ENCODE measurements around the gene KLF15. TPM values are rescaled to one million over a fixed set of nuclear protein-coding genes. Genes with fewer than 3 reads are reported as not detected.

KLF15 gene
- total RNA-seq = 1 to 10 TPM in 1 of 2 donors, under 1 TPM in 1; 0.44 to 1.0 TPM

DNA sequence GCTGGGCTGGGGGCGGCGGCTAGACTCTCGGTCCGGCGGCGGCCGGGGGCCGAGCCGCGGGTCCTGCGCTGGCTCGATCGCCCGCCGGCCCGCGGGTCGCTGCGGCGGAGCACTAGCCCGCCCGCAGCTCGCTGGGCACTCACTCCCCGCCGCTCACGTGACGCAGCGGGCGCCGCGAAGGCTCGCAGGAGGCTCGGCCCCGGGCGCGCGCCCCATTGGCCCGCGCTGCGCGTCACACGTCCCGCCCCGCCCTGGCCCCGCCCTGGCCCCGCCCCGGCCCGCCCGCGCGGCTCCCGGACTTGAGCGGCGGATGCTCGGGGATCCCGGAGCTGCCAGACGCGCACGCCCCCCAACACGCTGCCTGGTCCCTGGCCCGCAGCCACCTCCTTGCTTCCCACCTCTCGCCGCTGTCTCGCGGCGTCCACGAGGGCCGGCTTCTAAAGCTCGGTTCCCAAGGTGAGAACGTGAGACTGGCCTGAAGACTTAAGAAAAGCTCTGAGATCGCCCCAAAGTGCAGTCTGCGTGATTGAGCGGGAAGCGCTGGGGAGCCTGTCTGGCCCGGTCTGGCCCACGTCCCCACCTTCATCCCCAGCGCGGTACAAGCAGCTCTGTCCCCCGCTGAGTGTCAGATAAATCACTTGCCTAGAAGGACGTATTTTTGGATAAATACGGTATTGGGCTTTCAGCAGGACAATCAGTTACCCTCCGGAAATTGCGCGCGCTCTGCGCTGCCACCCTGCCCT, at the start of gene KLF15:
Gene KLF15 (minus strand): TSS at position 114 of the 743 bp plus-strand sequence. CDS start 4,486 bp downstream, outside the sequence.
- Mint-ChIP-seq H3K4me1 (ENCODE audit: low read depth) (peaks cover 16% of the 10 kb centered on the region), H3K9me3 (no peaks in the 10 kb centered on the region), H3K27ac (no peak within 1 kb of the TSS), H3K4me3 (peak within 1 kb of the TSS; percentile 86 to 87), H3K36me3 (ENCODE audit: insufficient read depth in 2 of 2) (peaks cover 2% of the 10 kb centered on the region in 2 donors), H3K27me3 (ENCODE audit: low read depth) (peaks cover 57% of the 10 kb centered on the region)
- peak; percentile 80 to 86 for DNase-seq
- ATAC-seq (replicated peaks in 1 of 2) = peak; percentile 94 to 95

DNA sequence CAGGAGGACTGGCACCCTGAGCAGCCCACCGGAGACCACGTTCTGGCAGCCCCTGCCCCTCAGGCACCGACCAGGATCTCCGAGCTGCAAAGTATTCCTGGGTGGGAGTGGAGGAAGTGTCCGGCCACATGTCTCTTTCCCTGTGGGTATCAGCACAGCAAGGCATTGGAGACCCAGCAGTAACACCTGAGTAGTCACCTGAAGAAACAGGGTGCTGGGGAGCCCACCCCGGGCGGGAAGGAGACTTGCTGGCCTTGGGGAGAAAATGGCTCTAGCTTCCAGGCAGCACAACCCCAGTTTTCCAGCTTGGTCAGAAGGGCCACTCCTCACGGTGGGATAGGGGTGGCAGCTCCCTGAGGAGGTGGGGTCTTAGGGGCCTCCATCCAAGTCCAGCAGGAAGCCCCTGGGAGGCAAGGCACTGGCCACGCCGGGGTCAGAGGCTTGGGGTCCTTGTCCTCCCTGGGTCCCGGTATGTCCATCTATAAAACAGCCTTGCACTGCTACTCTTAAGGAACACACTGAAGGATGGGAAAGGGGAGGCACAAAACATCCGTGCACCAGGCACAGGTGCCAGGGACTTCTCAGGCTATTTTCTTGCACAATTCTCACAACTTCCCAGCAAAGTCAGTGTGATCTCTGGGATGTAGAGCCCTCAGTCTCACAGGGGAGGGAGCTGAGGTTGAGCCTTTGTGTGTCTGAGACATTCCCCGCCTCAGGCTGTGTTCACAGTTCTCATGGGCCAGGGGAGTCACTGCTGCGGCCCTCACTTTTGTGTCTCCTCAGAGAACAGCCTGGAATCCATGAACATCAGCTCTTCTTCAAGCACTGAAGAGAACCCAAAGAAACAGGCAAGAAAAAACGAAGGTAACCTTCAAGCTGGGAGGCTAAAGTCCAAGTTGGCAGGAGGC, 49.4 kb upstream of the KLF15 start:
- Mint-ChIP-seq H3K27me3 (ENCODE audit: low read depth) (peaks cover 38% of the 10 kb centered on the region), H3K27ac (no peak overlapping the region), H3K4me1 (ENCODE audit: low read depth) (no peaks in the 10 kb centered on the region), H3K4me3 (no peak overlapping the region), H3K36me3 (ENCODE audit: insufficient read depth in 2 of 2) (no peaks in the 10 kb centered on the region), H3K9me3 (peaks cover 0 to 3% of the 10 kb centered on the region in 2 donors)
- no peak for DNase-seq
- no peak for ATAC-seq (replicated peaks in 1 of 2)

DNA sequence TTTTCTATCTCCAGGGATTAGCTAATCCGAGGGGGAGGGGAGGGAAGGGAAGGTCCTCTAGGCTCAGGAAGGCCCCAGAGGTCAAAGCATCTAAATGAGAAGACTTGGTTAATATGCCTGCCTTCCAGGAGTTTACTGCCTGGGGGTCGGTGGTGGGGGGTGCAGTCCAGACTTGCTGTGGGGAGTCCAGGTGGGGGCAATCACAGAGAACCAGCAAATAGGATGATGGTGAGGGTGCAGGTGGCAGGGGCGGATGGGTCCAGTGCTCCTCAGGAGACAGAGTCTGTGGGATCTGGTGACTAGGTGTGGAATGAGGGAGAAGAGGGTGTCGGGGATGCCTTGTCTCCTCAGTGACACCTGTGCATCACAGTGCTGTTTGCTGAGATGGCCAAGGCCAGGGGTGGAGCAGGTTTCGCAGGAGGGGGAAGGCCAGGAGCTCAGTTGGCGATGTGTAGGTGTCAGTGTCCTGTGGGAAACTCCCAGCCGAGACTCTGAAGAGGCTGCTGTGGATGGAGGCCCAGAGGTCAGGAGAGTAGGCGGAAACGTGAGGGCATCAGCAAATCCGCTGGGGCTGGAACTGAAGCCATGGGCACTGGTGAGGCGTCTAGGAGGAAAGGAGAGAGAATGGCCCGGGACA, 45.6 kb upstream of the KLF15 start:
- no peaks in the 10 kb centered on the region for H3K36me3 Mint-ChIP-seq (ENCODE audit: insufficient read depth in 2 of 2)
- no peaks in the 10 kb centered on the region for H3K4me1 Mint-ChIP-seq (ENCODE audit: low read depth)
- DNase-seq = no peak
- no peak overlapping the region for H3K4me3 Mint-ChIP-seq
- H3K9me3 Mint-ChIP-seq = no peaks in the 10 kb centered on the region
- no peak overlapping the region for H3K27ac Mint-ChIP-seq
- H3K27me3 Mint-ChIP-seq (ENCODE audit: low read depth) = peaks cover 8% of the 10 kb centered on the region
- no peak for ATAC-seq (replicated peaks in 1 of 2)

DNA sequence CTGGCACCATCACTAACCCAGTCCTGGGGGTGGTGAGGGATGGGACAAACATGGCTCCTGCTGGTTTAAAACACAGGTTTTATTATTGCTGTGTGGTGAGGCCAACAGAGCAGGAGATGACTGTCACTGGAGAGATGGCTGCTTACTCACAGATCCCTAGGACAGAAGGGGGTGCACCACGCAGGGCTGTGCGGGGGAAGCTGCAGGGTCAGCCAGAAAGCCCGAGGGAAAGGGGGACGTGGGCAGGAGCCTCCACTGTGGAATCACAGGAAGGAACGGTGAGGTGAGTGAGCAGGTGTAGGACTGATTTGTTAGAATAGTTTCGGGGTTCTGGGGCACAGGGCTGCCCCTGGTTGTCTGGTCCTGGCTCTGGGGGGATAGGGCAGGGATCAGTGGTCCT, 45.0 kb upstream of the KLF15 start:
- no peak overlapping the region for H3K4me3 Mint-ChIP-seq
- peaks cover 7% of the 10 kb centered on the region for H3K27me3 Mint-ChIP-seq (ENCODE audit: low read depth)
- no peak for DNase-seq
- H3K36me3 Mint-ChIP-seq (ENCODE audit: insufficient read depth in 2 of 2) = no peaks in the 10 kb centered on the region
- H3K27ac Mint-ChIP-seq = no peak overlapping the region
- H3K9me3 Mint-ChIP-seq = no peaks in the 10 kb centered on the region
- H3K4me1 Mint-ChIP-seq (ENCODE audit: low read depth) = no peaks in the 10 kb centered on the region
- ATAC-seq (replicated peaks in 1 of 2) = no peak

DNA sequence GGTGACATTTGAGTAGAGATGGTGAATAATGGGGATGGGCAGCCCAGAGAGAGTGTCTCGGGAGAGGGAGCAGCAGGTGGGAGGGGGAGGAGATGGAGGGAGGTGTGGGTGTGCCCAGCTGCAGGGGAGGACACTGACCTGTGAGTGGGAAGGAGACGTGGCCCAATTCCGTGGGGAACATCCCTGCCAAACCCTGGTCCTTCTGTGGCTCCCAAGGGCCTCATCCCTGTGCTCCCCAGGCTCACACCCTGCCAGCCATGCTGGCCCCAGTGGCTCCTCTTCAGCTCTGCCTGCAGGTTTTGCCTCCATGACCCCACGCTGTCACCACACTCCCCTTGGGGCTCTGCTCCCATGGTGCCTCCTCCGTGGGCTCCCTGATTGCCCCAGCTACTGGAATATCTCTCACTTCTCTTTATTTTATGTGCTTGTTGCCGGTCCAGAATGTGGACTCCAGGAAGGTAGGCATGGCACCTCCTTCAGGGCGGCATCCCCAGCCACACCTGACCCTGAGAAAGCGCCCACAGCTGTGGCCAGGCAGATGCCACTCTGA, 44.5 kb upstream of the KLF15 start:
- Mint-ChIP-seq H3K27me3 (ENCODE audit: low read depth) (peaks cover 7% of the 10 kb centered on the region), H3K4me1 (ENCODE audit: low read depth) (no peaks in the 10 kb centered on the region), H3K9me3 (no peaks in the 10 kb centered on the region), H3K36me3 (ENCODE audit: insufficient read depth in 2 of 2) (no peaks in the 10 kb centered on the region), H3K27ac (no peak overlapping the region), H3K4me3 (no peak overlapping the region)
- ATAC-seq (replicated peaks in 1 of 2) = no peak
- no peak for DNase-seq

- no peak for ATAC-seq (replicated peaks in 1 of 2)
- Mint-ChIP-seq H3K27ac (no peak overlapping the region), H3K4me1 (ENCODE audit: low read depth) (no peaks in the 10 kb centered on the region), H3K4me3 (no peak overlapping the region), H3K9me3 (no peaks in the 10 kb centered on the region), H3K27me3 (ENCODE audit: low read depth) (peaks cover 14% of the 10 kb centered on the region), H3K36me3 (ENCODE audit: insufficient read depth in 2 of 2) (no peaks in the 10 kb centered on the region)
- no peak for DNase-seq
These were observed 42.5 kb upstream of the KLF15 start for GRCh38 chr3:126399756-126400155.

DNA sequence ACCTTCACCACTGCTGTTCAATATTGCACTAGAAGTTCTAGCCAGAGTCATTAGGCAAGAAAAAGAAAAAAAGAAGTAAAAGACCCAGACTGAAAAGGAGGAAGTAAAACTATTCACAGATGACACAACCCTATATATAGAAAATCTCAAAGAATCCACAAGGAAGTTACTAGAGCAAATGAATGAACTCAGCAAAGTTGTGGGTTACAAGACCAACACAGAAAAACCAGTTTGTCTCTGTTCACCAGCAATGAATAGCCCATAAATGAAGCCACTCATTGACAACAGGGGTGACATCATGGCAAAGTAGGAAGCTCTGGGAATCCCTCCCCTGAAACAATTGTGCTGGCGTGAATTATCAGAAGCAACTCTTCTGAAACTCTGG, 42.1 kb upstream of the KLF15 start:
- H3K9me3 Mint-ChIP-seq = no peaks in the 10 kb centered on the region
- ATAC-seq (replicated peaks in 1 of 2) (no peak), DNase-seq (no peak)
- no peaks in the 10 kb centered on the region for H3K36me3 Mint-ChIP-seq (ENCODE audit: insufficient read depth in 2 of 2)
- no peak overlapping the region for H3K27ac Mint-ChIP-seq
- no peak overlapping the region for H3K4me3 Mint-ChIP-seq
- peaks cover 15% of the 10 kb centered on the region for H3K27me3 Mint-ChIP-seq (ENCODE audit: low read depth)
- no peaks in the 10 kb centered on the region for H3K4me1 Mint-ChIP-seq (ENCODE audit: low read depth)

DNA sequence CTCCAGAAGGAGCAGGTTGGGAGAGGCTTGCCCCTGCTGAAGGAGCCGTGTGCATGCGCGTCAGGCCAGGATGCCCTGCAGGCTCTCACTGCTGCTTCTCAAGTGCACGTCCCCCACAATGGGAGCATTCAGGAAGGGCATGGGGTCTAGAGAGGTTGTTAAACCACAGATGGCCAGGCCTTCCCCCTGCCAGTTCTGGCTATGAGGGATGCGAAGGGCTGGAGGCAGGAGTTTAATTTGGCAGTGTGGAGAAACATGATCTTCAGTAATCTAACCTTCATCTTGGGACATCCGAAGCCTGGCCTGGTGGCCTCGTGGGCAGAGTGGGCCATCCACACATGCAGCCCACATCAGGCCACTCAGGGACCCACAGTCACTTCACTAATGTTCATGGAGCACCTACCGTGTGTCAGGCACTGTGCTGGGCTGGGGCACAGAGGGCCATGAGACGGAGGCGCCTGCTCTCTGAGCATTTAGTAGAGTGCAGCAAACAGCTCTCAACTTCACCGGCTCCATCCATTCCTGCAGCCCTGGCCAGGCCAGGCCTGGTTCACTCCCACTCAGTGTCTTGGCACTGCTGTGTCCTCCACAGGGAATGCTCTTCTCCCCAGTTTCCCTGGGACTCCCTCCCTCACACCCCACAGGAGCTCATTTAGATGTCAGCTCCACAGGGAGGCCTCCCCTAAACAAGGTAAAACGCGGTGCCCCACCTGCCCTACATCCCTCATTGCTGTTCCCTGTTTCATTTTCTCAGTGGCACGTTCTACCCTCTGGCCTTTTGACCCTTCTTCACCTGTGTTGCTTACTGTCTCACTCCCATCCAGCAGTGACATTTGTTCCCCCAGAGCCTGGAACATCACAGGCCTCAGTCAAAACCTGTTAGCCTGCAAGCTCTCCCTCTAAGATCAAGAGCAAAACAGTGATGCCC, 41.5 kb upstream of the KLF15 start:
- H3K9me3 Mint-ChIP-seq = no peaks in the 10 kb centered on the region
- DNase-seq (no peak), ATAC-seq (replicated peaks in 1 of 2) (no peak)
- no peaks in the 10 kb centered on the region for H3K4me1 Mint-ChIP-seq (ENCODE audit: low read depth)
- H3K27ac Mint-ChIP-seq = no peak overlapping the region
- H3K4me3 Mint-ChIP-seq = no peak overlapping the region
- H3K27me3 Mint-ChIP-seq (ENCODE audit: low read depth) = peaks cover 16% of the 10 kb centered on the region
- no peaks in the 10 kb centered on the region for H3K36me3 Mint-ChIP-seq (ENCODE audit: insufficient read depth in 2 of 2)

DNA sequence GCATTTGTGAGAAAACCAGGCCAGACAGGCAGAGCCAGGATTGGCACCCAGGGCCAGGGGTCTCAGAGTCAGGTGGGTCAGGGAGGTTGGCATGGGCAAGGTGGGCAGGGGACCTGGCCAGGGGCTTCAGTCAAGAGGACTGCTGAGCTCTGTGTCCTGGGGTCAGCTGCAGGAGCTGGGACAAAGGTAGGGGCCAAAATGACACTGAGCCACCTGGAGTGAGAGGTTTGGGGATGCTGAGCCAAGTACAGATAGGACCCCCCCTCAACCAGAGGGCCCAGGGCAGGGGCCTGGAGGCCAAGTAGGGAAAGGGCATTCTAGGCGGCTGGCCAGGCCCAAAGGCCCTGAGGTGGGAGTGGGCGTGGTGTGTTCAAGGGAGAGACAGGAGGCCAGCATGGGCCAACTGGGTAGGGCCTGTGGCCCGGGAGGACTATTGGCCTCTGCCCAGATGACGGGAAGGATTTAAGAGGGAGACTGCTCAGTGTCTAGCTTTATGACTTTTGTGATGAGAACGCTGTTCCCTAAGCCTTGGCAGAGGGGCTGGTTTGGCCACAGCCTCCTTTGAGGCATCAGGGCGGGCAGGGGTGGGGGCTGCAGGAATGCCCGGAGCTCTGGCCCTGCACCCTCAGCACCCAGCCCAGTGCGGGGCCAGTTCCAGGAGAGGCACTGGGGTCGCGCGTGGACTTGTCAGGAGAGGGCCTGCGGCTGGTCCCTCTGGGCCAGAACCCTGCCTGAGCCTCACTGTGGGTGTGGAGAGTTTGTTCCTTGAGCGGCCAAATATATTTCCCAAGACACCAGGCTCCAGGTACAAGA, 40.6 kb upstream of the KLF15 start:
- ATAC-seq (replicated peaks in 1 of 2) = no peak
- Mint-ChIP-seq H3K27me3 (ENCODE audit: low read depth) (peaks cover 24% of the 10 kb centered on the region), H3K9me3 (no peaks in the 10 kb centered on the region), H3K36me3 (ENCODE audit: insufficient read depth in 2 of 2) (no peaks in the 10 kb centered on the region), H3K27ac (no peak overlapping the region), H3K4me3 (no peak overlapping the region), H3K4me1 (ENCODE audit: low read depth) (no peaks in the 10 kb centered on the region)
- no peak for DNase-seq

GRCh38 chr3:126396536-126396935, 39.3 kb upstream of the KLF15 start:
- Mint-ChIP-seq H3K4me3 (no peak overlapping the region), H3K27ac (no peak overlapping the region), H3K27me3 (ENCODE audit: low read depth) (peaks cover 37% of the 10 kb centered on the region), H3K4me1 (ENCODE audit: low read depth) (no peaks in the 10 kb centered on the region), H3K9me3 (no peaks in the 10 kb centered on the region), H3K36me3 (ENCODE audit: insufficient read depth in 2 of 2) (no peaks in the 10 kb centered on the region)
- DNase-seq (no peak), ATAC-seq (replicated peaks in 1 of 2) (no peak)

- H3K36me3 Mint-ChIP-seq (ENCODE audit: insufficient read depth in 2 of 2) = no peaks in the 10 kb centered on the region
- H3K27ac Mint-ChIP-seq = no peak overlapping the region
- no peak for ATAC-seq (replicated peaks in 1 of 2)
- DNase-seq = no peak
- H3K27me3 Mint-ChIP-seq (ENCODE audit: low read depth) = peaks cover 43% of the 10 kb centered on the region
- no peak overlapping the region for H3K4me3 Mint-ChIP-seq
- H3K9me3 Mint-ChIP-seq = no peaks in the 10 kb centered on the region
- no peaks in the 10 kb centered on the region for H3K4me1 Mint-ChIP-seq (ENCODE audit: low read depth)
These were observed 38.8 kb upstream of the KLF15 start for GRCh38 chr3:126395846-126396513.
